Spleen (tissue), 7 donors: ENCODE measurements around the gene CDC34.

Experiments
- POLR2A ChIP-seq, 3 donors: fragments of 450-650 bp; IDR thresholded peaks; one replicate each; pipeline ENCODE4 v1.5.1; 2017; ENCODE audit warnings: antibody characterized with exemption in 3 of 3, mild to moderate bottlenecking in 1 of 3
- POLR2AphosphoS5 ChIP-seq, 3 donors: sonication (generic); formaldehyde crosslinking; IDR thresholded peaks; one replicate each; pipeline ENCODE4 v1.5.1; 2017; ENCODE audit warnings: antibody characterized with exemption in 3 of 3
- TF ChIP-seq, protein P1 (sequence below), 11 experiments: fragments of 200-600 bp in 7 of 11; fragments of 450-650 bp in 4 of 11; sonication (generic) in 4 of 11; IDR thresholded peaks in 8 of 11; conservative IDR thresholded peaks in 3 of 11; 1 replicate in 7 of 11; 2 replicates in 4 of 11; pipeline versions ENCODE4 v1.4.0 to v1.8.0; 2016 to 2021; ENCODE audit warnings: antibody characterized with exemption in 11 of 11, inconsistent platforms in 4 of 11, mild to moderate bottlenecking in 1 of 11
- donor health status: DM: no; HTN: no; CAD: no; lungs with moderate emphysema.
- donor health status: DM: no; HTN: no; CAD: no.
- donor health status: DM: no; HTN: no; CAD: no.

DNA sequence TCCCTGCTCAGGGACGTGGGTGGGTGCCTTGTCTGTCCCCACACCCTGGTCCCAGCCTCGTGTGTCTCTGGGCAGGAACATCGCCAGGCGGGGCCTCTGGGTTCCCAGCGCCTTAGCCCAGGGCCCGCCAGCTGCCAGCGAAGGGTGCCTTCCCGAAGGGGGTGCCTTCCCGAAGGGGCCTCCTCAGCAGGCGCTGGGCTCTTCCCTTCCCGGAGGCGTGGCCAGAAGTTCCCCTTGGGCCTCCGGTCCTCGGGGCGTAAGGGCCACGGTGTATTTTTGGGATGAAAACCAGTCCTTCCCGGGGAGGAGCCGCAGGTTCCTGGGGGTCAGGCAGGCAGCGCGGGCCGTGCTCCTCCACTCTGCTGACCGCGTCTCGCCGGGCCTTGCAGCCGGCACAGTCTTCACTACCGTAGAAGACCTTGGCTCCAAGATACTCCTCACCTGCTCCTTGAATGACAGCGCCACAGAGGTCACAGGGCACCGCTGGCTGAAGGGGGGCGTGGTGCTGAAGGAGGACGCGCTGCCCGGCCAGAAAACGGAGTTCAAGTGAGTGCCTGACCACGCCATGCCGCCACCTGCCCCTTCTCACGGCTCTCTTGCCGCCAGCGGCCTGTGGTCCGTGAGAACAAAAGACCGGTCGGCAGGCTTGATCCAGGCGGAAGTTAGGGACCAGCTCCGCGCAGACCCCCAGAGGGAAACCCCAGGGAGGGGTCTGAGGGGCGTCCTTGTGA lies 47.7 kb downstream of the CDC34 start:
- TF ChIP-seq, protein P1, sequence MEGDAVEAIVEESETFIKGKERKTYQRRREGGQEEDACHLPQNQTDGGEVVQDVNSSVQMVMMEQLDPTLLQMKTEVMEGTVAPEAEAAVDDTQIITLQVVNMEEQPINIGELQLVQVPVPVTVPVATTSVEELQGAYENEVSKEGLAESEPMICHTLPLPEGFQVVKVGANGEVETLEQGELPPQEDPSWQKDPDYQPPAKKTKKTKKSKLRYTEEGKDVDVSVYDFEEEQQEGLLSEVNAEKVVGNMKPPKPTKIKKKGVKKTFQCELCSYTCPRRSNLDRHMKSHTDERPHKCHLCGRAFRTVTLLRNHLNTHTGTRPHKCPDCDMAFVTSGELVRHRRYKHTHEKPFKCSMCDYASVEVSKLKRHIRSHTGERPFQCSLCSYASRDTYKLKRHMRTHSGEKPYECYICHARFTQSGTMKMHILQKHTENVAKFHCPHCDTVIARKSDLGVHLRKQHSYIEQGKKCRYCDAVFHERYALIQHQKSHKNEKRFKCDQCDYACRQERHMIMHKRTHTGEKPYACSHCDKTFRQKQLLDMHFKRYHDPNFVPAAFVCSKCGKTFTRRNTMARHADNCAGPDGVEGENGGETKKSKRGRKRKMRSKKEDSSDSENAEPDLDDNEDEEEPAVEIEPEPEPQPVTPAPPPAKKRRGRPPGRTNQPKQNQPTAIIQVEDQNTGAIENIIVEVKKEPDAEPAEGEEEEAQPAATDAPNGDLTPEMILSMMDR (IDR thresholded peaks at IDR 0.05 in 8 of 11, conservative IDR thresholded peaks at IDR 0.05 in 3 of 11): no peak
- TF ChIP-seq POLR2A (IDR thresholded peaks at IDR 0.05): no peak
- TF ChIP-seq POLR2AphosphoS5 (IDR thresholded peaks at IDR 0.05): peak in 1 of 3 donors; percentile 2
